WERI-Rb-1 (cell line): ENCODE data around the gene TRIO.

Experiments used
- DNase-seq: peaks from one replicate; pipeline ENCODE4 v3.0.0-alpha.2; 2020
- H3K27ac ChIP-seq: fragments of 250-450 bp; sonication (Bioruptor Pico); 2 replicates; pipeline ENCODE4 v1.5.1; 2020; ENCODE audit warnings: mild to moderate bottlenecking, moderate library complexity
- H3K27me3 ChIP-seq: fragments of 250-450 bp; sonication (Bioruptor Pico); 2 replicates; pipeline ENCODE4 v1.5.1; 2021; ENCODE audit warnings: mild to moderate bottlenecking, low read depth, moderate library complexity; ENCODE audit not compliant: insufficient read depth, severe bottlenecking
- H3K36me3 ChIP-seq: fragments of 250-450 bp; sonication (Bioruptor Pico); 2 replicates; pipeline ENCODE4 v1.5.1; 2020; ENCODE audit warnings: mild to moderate bottlenecking, moderate library complexity
- H3K4me3 ChIP-seq: 2 replicates; pipeline ENCODE4 v1.5.1; 2011; ENCODE audit warnings: low read depth, mild to moderate bottlenecking, control low read depth, low read length
- H3K9me3 ChIP-seq: fragments of 250-450 bp; sonication (Bioruptor Pico); 2 replicates; pipeline ENCODE4 v1.5.1; 2021; ENCODE audit warnings: mild to moderate bottlenecking, moderate library complexity; ENCODE audit not compliant: severe bottlenecking
- TF ChIP-seq, protein P1 (sequence below): IDR thresholded peaks from 2 replicates; pipeline ENCODE4 v1.5.1; 2011; ENCODE audit warnings: low read depth, mild to moderate bottlenecking, control low read depth, inconsistent platforms, low read length

Gene TRIO

DNA sequence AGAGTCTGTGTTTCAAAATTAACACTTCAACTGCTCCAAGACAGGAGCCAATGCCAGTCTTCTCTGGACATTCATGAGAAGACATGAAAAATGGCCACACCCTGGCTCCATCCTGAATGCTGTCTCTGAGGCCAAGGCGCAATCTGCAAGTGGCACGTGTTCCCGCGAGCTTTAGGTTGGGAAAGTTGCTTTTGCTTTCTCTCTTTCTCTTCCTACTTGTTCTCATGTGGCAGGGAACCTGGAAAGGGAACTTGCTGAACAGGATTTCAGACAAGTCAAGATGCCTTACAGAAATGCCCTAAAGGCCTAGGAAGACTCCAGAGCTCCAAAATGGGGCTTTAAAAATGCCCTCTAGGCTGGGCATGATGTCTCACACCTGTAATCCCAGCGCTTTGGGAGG, 346.5 kb downstream of the TRIO start:
- Histone ChIP-seq H3K4me3 (no peak overlapping the region), H3K27ac (no peak overlapping the region), H3K9me3 (no peaks in the 10 kb centered on the region), H3K36me3 (peaks cover 14% of the 10 kb centered on the region), H3K27me3 (no peaks in the 10 kb centered on the region)
- DNase-seq = no peak
- TF ChIP-seq, protein P1, sequence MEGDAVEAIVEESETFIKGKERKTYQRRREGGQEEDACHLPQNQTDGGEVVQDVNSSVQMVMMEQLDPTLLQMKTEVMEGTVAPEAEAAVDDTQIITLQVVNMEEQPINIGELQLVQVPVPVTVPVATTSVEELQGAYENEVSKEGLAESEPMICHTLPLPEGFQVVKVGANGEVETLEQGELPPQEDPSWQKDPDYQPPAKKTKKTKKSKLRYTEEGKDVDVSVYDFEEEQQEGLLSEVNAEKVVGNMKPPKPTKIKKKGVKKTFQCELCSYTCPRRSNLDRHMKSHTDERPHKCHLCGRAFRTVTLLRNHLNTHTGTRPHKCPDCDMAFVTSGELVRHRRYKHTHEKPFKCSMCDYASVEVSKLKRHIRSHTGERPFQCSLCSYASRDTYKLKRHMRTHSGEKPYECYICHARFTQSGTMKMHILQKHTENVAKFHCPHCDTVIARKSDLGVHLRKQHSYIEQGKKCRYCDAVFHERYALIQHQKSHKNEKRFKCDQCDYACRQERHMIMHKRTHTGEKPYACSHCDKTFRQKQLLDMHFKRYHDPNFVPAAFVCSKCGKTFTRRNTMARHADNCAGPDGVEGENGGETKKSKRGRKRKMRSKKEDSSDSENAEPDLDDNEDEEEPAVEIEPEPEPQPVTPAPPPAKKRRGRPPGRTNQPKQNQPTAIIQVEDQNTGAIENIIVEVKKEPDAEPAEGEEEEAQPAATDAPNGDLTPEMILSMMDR = no peak

GRCh38 chr5:14490309-14490711, 347.2 kb downstream of the TRIO start:
- peaks cover 11% of the 10 kb centered on the region for H3K36me3 ChIP-seq
- TF ChIP-seq, protein P1 = no peak
- H3K9me3 ChIP-seq = no peaks in the 10 kb centered on the region
- DNase-seq = no peak
- no peak overlapping the region for H3K4me3 ChIP-seq
- H3K27me3 ChIP-seq = no peaks in the 10 kb centered on the region
- no peak overlapping the region for H3K27ac ChIP-seq

DNA sequence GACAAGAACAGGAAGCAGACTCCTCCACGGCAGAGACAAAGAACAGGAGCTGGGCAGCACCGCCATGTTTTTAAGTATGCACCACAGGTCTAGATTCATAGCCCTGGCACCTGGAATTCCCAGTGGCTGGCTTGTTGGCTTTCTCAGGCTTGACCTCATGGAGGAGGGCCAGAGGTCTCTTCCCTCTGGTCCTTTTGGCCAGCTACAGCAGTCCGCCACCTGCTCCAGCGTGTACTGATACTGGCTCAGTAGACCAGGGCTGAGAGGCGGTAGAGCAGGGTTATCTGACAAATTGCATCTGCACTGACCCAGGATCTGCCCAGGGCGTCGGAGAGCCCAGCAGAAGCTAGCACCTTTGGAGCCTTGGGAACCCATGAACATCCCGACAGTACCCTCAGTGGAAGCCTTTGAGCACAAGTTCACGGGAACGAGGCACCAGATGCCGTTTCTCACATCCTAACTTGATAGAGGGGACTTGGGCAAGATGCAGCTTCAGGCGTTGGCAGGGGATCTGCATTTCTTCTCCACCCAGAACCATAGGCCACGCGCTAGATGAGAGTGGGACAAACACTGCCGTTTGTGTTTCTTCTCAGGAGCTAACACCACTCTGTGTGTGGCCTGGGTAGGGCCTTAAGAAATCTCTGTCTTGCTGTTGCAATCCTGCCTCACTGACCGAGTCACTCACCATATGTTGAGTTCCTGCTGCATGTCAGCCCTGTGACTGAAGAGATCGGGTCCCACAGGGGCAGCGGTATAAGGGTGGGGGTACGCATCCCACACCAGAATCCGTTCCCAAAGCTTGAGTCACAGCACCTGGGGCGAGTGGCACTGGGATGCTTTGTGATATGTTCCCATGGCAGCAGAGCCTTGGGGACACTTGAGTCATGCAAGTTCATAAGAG, 348.1 kb downstream of the TRIO start:
- TF ChIP-seq, protein P1 = no peak
- no peaks in the 10 kb centered on the region for H3K9me3 ChIP-seq
- no peak for DNase-seq
- H3K27ac ChIP-seq = no peak overlapping the region
- no peak overlapping the region for H3K4me3 ChIP-seq
- H3K36me3 ChIP-seq = peaks cover 7% of the 10 kb centered on the region
- H3K27me3 ChIP-seq = no peaks in the 10 kb centered on the region

DNA sequence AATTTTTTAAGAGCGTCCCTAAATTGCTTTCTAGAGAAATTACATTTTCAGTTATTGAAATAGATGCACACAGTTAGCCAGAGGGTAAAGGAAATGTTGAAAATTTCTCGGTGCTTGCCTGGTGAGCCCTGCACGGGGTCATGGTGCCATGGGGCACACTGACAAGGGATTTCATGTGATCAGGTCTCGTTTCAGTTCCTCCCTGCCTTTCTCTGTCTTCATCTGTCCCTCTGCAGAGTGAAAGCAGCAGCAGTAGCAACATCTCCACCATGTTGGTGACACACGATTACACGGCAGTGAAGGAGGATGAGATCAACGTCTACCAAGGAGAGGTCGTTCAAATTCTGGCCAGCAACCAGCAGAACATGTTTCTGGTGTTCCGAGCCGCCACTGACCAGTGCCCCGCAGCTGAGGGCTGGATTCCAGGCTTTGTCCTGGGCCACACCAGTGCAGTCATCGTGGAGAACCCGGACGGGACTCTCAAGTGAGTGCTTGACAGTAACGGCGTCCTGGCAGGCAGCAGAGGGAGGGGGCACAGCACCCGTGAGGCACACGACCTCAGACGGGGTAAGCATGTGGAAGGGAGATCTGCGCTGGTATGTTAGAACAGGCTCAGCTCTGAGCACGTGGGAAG, 349.3 kb downstream of the TRIO start:
- no peak for DNase-seq

DNA sequence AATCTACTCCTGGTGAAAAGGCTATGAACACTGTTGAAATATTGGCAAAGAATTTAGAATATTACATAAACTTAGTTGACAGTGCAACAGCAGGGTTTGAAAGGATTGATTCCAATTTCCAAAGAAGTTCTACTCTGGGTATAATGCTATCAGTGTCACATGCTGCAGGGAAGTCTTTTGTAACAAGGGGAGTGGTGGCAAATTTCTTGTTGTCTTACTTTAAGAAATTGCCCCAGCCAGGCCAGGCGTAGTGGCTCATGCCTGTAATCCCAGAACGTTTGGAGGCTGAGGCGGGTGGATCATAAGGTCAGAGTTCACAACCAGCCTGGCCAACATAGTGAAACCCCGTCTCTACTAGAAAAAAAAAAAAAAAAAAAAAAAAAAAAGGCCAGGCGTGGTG, 352.2 kb downstream of the TRIO start:
- H3K9me3 ChIP-seq = no peaks in the 10 kb centered on the region
- TF ChIP-seq, protein P1 = no peak
- no peak overlapping the region for H3K4me3 ChIP-seq
- H3K27ac ChIP-seq = no peak overlapping the region
- DNase-seq = no peak
- H3K27me3 ChIP-seq = no peaks in the 10 kb centered on the region
- peaks cover 19% of the 10 kb centered on the region for H3K36me3 ChIP-seq

More for the DNA sequence above, 349.3 kb downstream of the TRIO start:
- peaks cover 7% of the 10 kb centered on the region for H3K36me3 ChIP-seq
- TF ChIP-seq, protein P1 = no peak
- no peaks in the 10 kb centered on the region for H3K9me3 ChIP-seq
- no peak overlapping the region for H3K27ac ChIP-seq
- H3K4me3 ChIP-seq = no peak overlapping the region
- no peaks in the 10 kb centered on the region for H3K27me3 ChIP-seq
